Activated CD4-positive, CD25-positive, alpha-beta regulatory T cell (primary cell): ENCODE data around the gene PDS5B.
"Not testable (repeated sequence)": the region's sequence is repeated elsewhere in the genome, so short reads cannot be mapped to it uniquely, and the experiment has no call there.

Experiments
- DNase-seq, 4 experiments: peaks; one replicate each; lab custom pipeline; 2025; lab: John Stamatoyannopoulos, UW

PDS5B gene

DNA sequence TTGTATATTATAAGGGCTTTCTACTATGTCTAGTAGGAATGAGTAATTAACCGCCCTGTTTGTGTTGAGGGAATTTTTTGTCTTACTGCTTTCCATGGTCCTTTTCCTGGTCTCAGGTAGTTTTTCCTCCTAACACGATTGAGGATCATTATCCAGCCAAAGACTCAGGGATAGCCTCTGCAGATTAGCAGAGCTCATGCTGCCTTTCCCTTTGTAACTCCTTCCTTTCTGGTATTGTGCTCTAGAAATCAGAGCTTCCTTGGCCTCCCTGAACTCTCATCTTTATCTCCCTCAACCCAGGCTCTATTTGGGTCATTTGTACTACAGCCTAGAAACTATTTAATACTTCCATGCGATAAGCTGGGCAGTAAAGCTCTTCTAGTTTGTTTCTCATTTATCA, 142.1 kb downstream of the PDS5B start:
- DNase-seq, result no peak

DNA sequence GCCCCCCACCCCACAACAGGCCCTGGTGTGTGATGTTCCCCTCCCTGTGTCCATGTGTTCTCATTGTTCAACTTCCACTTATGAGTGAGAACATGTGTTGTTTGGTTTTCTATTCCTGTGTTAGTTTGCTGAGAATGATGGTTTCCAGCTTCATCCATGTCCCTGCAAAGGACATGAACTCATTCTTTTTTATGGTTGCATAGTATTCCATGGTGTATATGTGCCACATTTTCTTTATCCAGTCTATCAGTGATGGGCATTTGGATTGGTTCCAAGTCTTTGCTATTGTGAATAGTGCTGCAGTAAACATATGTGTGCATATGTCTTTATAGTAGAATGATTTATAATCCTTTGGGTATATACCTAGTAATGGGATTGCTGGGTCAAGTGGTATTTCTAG, 142.8 kb downstream of the PDS5B start:
- DNase-seq, result not testable (repeated sequence)

DNA sequence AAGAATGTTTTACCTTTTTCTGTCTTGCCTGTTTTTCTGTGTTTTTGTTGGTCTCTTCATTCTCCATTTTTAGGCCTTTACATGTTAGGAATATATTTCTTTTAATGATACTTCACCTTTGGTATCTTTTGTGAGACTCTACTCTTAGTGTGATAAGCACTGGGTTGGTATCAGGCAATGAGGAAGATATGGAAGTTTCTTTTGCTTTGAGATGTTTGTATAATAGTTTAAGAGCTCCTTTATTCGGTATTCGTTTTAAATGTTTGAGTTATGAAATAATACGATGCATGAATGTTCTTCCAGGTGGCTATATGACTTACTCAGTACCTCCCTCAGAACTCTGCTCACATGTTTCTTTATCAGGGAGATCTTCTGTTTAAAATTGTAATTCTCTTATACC, 144.8 kb downstream of the PDS5B start:
- no peak for DNase-seq

DNA sequence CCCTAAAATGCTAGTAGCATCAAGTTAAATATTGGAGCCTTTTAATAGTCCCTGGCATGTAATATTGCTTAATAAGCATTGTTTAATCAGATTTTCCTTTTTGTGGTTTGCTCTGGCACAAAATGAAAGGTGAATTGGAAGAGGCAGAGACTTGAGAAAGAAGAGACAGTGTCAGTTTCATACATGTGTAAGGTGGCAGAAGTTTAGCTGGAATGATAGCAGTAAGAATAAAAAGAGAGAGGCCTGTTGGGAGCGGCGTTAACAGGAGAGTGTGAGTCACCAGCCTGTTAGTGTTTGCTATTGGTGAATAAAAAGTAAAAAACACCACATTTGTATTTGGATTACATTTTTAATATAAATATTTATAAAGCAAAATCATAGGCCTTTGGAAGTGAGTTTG, 145.3 kb downstream of the PDS5B start:
- DNase-seq, result no peak

DNA sequence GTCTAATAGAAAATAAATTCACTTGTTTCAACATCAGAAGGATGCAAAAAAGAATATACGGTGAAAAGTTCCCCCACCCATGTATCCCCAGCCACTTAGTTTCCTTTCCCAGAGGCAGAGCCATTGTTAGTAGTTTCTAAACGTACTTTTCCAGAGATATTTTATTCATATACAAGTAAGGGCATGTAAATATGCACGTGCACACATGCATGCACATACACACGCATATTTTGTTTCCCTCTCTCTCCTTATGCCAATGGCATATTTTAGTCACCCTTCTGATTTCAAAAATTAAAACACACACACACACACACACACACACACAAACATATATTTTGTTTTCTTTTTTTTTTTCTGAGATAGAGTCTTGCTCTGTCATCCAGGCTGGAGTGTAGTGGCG, 147.4 kb downstream of the PDS5B start:
- DNase-seq, result no peak

DNA sequence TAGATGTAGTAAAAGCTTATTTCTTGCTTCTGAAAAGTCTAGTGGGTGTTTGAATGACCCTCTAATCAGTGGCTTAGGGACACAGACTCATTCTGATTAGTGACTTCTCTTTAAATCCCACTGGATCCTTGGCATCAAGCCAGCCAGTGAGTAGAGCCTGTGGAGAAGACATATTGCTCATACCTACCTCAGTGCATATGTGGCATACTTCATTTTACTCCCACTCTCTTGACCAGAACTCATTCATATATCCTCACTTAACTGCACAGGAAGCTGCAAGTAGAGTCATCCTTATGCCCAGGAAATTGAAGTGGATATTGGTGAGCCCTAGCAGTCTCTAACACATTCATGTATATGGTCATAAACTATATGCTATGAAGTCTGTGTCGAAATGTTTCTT, 148.3 kb downstream of the PDS5B start:
- no peak for DNase-seq

DNA sequence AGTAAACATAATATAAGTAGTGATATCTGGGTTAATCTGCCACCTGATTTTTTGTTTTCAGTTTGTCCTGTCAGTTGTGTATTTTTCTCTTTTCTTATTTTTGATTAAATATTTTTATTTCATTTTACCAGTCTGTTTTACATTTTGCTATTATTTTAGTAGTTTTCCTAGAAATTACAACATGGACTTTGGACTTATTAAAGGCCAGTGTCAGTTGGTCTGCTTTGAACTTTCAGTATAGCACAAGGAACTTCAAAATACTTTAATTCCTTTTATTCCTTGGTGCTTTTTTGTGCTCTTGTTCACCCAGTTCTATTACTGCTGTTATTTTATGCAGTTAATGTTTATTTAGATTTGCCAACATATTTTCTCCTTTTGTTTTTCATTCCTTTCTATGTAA, 149.6 kb downstream of the PDS5B start:
- no peak for DNase-seq

DNA sequence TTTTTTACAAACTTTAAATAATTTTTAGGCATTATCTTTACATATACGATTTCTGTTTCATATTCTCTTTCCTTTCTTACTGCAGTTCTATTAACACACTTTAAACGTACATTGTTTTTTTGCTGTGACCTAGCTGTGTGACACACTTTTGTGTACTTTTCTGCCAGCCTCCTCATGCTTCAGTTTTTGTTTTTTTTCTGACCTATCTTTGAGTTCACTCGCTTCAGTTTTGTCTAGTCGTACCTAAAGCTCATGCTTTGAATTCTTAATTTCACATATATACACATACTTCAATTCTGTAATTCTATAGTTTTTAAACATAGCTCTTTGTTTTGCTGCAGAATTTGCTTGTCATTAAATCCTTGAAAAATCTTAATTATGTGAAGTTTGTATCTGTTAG, 150.4 kb downstream of the PDS5B start:
- DNase-seq, result no peak

DNA sequence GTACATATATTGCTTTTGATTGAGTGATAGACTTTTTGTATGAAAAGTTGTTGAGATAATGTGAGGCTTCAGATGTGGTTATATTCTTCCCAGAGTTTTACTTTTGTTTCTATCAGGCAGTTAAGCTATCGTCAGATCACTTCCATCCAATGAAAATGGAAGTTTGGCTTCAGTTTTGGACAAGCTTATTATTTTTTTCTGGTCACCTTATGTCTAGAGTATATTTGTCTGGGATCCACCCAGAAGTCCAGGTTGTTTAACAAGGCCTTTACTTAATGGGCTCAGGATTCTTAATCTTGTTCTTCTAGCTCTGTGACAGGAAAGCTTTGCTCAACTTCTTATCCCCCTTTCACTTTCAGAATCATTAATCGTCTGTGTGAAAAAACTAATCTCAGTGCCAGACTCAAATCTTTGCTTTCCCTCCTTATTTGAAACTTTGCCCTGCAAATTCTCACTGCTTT, 150.9 kb downstream of the PDS5B start:
- no peak for DNase-seq

DNA sequence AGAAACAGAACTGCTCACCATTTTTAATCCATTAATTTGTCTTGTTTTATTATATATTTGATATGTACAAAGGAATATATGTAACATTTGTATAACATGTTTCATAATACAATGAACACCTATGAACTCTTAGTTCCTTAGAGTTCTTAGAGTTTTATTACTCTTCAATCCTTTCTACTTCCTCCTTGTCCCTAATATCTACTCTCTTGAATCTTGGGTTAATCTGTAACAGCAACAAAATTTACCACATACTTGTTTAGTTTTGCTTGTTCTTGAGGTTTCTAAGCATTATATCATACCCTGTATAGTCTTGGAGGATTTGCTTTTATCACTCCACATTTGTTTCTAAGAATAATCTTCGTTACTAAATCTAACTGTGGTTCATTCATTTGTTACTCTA, 151.4 kb downstream of the PDS5B start:
- no peak for DNase-seq

DNA sequence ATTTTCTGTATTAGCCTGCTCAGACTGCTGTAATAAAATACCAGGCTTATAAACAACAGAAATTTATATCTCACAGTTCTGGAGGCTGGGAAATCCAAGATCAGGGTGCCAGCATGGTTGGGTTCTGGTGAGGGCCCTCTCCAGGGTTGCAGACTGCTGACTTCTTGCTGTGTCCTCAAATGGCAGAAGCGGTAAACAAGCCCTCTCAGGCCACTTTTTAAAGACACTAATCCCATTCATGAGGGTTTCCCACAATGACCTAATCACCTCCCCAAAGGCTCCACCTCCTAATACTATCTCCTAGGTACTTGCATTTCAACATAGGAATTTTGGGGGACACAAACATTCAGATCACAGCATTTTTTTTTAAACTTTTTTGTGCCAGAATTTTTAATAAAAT, 159.3 kb downstream of the PDS5B start:
- no peak for DNase-seq

DNA sequence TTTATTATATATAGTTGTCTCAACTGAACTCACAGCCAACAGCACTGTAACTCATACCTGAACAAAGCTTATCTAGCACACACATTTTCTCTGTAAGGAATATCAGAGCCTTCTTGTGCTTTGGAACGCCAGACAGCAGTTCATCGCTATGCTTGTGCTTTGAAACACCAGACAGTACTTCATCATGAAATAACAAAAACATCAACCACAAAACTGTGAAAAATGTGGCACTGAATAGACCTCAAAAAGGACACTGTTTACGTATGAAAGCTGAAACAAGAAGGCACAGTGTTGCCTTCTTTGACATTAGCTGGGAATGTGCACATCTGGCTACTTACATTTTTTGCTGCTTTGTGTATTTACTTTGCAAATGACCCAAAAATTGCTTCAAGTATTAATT, 160.2 kb downstream of the PDS5B start:
- no peak for DNase-seq

DNA sequence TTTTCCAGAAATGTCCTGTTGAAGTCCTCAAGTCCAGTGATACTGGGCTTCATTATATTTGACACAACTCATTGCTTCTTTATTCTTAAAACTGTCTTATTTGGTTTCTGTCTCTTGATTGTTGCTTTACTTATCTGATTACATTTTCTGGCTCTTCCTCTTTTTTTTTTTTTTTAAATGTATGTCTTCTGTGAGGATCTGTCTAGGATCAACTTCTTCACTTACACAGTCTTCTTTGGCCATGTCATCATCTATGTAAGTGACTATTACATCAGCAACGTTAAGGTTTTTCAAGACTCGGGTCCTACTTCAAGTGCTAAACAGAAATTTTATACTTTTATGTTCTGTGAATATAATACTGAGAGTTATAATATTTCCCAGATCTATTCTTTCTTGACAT, 162.1 kb downstream of the PDS5B start:
- DNase-seq, result no peak

DNA sequence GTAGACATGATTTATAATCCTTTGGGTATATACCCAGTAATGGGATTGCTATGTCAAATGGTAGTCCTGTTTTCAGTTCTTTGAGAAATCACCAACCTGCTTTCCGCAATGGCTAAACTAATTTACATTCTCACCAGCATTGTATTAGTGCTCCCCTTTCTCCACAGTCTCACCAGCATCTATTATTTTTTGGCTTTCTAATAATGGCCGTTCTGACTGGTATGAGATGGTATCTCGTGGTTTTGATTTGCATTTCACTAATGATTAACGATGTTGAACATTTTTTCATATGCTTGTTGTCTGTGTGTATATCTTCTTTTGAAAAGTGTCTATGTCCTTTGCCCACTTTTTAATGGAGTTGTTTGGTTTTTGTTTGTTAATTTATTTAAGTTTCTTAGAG, 165.1 kb downstream of the PDS5B start:
- DNase-seq, result no peak

DNA sequence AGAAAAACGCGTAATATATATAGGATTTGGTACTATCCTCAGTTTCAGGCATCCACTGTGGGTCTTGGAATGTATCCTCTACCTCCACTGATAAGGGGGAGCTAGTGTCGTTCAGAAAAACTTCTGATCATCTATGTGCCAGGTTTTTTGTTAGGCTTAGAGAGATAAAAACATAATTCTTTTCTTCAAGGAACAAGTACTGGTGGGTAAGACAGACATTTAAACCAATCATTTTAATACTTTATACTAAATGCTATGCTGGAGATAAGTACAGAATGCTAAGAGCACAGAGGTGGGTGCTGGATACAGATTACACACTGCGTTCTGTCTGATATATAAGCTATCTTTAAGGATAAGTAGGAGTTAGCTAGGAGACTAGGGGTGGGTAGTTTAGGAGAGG, 166.1 kb downstream of the PDS5B start:
- DNase-seq, result no peak

DNA sequence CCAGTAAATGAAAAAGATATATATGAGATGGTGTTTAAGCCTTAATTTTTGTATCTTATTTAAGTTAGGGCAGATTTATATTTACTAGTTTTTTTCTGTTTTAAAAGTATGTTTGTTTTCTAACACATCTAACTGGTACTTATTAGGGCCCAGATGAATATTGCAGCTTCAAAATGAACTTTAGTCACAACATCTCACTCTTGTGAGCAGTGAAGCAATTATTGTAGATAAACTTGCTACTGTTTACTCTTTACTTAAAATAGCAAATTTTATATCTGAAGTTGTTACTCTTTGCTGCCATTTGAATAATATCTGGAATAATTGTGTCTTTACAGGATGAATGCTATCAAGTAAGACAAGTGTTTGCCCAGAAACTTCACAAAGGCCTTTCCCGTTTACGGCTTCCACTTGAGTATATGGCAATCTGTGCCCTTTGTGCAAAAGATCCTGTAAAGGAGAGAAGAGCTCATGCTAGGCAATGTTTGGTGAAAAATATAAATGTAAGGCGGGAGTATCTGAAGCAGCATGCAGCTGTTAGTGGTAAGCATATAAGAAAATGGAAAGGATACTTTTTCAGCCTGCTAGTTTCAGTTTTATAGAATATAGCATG, 166.8 kb downstream of the PDS5B start:
- no peak for DNase-seq

DNA sequence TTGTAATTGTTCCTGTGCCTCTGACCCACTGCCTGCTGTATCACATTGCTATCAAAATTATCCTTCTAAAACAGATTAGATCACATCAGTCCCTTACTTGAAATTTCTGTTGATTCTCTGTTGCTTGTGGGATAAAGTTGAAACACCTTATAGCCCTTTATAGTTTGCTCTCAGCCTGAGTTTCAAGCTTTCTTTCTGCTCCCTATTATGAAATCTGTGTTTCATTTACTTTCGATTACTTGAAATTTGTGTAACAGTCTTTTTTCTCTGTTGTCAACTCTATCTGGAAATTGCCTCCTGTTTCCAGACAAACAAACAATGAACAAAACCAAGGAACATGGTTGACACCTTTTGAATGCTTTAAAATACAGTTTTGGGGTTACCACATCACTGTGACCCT, 167.9 kb downstream of the PDS5B start:
- no peak for DNase-seq

DNA sequence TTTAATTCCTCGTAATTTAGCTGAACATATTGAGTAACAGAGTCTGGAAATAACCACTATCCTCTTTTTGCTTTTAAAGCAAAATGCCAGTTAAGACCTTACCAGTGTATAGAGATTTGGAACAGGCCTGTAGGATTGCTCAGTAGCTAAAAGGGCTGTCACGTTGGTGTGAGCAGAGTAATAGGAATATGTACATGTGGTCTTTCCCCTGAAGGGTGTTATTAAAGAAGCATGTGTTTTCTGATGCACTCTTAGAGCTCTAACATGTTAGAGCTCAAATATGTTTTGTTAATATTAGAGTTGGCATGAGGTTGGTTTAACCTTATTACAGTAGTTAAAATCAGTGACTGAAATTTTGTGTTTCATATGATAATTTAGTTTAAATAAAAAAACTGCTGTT, 172.9 kb downstream of the PDS5B start:
- DNase-seq, result no peak

DNA sequence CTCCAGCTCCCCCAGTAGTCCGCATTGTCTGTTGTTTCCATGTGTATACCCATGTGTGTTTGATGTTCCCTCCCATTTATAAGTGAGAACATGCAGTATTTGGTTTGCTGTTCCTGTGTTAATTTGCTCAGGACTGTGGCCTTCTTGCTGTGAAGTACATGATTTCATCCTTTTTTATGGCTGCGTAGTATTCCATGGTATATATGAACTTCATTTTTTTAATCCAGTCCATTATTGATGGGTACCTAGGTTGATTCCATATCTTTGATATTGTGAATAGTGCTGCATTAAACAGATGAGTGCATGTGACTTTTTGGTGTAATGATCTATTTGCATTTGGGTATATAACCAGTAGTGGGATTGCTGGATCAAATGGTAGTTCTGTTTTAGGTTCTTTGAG, 175.2 kb downstream of the PDS5B start:
- no peak for DNase-seq

DNA sequence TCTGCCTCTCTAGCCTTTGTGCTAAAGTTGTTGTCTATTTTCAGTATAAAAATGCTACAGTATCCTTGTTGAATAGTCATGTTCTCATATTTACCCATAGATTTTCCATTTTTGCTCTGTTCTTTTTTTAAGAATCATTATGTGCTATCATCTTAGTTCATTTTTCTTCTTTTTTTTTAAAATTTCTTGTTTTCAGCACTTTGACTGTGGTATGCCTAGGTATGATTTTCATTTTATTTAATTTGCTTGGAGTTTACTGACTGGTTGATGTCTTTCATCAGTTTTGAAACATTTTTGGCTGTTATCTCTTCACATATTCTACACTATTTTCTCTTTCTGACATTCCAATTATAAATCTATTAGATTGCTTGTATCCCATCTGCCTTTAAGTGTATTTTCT, 192.9 kb downstream of the PDS5B start:
- no peak for DNase-seq

DNA sequence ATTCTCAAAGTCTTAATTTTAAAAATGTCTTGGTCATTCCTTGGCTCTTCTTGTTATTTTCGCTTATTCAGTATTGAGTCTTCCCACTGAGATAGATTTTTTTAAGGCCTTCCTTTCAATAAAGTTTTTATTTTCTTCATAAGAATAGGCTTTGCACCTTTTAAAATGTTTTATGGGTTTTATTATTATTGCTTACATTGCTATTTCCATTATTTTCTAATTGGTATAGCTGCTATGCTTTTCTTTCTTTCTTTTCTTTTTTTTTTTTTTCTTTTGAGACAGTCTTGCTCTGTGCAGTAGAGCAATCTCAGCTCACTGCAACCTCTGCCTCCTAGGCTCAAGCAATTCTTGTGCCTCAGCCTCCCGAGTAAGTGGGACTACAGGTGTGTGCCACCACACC, 195.7 kb downstream of the PDS5B start:
- no peak for DNase-seq

DNA sequence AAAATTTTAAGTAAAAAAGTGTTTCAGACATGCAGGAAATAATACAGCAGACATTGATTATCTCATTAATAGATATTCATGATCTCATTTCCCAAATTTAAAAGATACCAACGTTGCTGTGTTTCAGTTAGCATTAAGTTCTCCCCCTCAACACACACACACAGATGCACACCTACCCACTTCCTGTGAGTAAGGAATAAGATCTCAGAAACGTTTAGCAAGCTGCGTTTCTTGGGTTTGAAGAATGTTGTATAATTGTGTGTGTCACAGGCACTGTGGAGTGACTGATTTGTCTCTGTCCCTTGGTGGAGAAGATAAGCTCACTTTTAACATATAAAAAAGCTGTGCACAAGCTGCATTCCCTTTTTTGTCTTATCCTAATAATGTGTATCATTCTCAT, 196.8 kb downstream of the PDS5B start:
- no peak for DNase-seq

DNA sequence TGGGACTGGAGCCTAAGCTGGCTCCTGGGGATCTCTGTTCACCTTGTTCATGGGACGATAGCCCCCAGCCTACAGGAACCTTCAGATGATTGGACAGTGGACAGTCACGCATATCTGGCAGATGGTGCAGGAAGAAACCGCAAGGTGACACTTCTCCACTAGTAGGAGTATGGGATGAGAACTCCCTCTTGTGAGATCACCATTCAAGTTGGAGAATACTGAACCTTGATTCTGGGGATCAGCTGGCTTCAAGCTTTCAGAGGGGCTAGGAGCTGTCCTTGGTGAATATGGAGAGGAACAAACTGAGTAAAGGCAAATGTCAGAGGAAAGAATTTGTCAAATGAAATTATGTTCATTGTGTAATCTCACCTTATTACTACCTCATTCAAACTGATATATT, 204.5 kb downstream of the PDS5B start:
- no peak for DNase-seq

DNA sequence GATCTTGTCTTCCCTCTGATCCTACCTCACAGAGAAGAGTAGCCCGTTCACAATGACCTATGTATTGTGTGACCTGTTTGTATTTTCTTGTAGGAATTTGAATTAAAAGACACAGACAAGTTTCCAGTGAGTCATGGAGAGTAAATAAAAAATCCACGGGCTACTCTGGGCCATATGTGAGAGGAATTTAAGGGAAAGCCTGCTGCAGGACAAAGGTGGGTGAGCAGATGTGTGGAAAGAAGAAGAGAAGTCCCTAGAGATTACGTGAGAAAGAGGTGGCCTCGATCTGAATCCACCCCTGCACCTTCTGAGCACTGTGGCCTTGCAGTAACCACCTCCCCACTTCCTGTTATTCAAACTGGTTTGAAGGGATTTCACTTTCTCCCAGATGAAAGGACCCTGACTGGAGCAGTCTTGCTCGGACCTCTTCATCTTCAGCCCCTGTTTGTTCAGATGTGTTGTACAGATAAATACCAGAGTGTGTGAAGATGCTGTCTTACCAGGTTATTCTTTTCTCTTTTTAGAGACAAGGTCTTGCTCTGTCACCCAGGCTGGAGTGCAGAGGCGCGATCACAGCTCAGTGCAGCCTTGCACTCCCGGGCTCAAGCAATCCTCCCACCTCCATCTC, 205.4 kb downstream of the PDS5B start:
- DNase-seq, result no peak
